Measurements from ENCODE around the gene TNFAIP2. TPM values are rescaled to one million over a fixed set of nuclear protein-coding genes. Genes with fewer than 3 reads are reported as not detected.
A peak's percentile ranks its signal among the peaks of the same experiment; 100 is the strongest.

TNFAIP2 gene
- total and polyA plus RNA-seq, 9 of the 15 experiments (the other 6 are each of a cell fraction or from before 2014, with no cell fraction given): 22.6 to 68.6 (median 44.6) TPM

DNA sequence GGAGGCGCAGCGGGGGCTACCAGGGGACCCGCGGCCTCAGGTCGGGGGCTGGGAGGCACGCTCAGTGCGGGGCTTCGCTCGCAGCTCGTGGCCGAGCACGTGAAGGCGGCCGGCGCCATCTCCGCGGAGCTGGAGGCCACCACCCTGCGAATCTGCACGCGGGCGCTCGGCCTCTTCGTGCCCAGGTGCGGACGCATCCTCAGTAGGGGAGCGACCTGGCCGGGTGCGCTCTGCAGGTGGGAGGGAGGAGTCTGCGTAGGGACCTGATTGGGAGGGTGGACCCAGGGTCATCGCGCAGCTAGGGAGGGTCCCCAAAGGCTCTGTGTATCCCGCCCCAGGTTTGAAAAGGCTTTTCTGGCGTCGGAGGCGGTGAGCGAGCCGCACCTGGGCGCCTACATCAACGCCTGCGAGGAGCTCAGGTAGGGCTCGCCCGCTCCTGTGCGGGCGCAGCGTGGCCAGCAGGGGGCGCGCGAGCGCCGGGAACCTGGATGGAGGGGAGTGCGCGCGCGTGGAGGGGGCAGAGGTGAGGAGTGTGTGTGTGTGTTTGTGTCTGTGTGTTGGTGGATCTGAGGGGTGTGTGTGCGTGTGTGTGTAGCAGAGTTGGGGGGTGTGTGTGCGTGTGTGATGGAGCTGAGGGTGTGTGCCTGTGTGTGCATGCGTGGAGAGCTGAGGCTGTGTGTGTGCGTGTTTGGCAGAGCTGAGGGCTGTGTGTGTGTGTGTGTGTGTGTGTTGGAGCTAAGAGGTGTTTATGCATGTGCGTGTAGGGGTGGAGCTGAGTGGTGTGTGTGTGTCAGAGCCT lies 18.4 kb upstream of the TNFAIP2 start (continued):
- TF ChIP-seq HDAC2 (IDR thresholded peaks at IDR 0.05) (0 out of 2 replicates have a peak, but pooled peaks have one; percentile 19), NCOA1 (IDR thresholded peaks at IDR 0.05; ENCODE audit: low read depth) (peak; percentile 62; the same call in 1 of the 2 replicates), MBD2 (IDR thresholded peaks at IDR 0.05; ENCODE audit: borderline replicate concordance, low read depth) (no peak), ZNF316 (IDR thresholded peaks at IDR 0.05) (peak; percentile 25; the same call in 1 of the 2 replicates), ZNF146 (CRISPR knock-in tag; IDR thresholded peaks at IDR 0.05; ENCODE audit: unreplicated experiment) (no peak), ERF (CRISPR knock-in tag; IDR thresholded peaks at IDR 0.05) (no peak), MNT (conservative IDR thresholded peaks at IDR 0.05) (peak in 1 of 2 experiments; percentile 69; a peak in 3 of 4 replicates), BMI1 (IDR thresholded peaks at IDR 0.05; ENCODE audit: low read length) (no peak), CC2D1A (IDR thresholded peaks at IDR 0.05) (peak; percentile 90), SAFB (IDR thresholded peaks at IDR 0.05; ENCODE audit: borderline replicate concordance, low read depth, low read length) (0 out of 2 replicates have a peak, but pooled peaks have one; percentile 26), KDM2B (CRISPR knock-in tag; IDR thresholded peaks at IDR 0.05) (no peak), NR2C2 (CRISPR knock-in tag; IDR thresholded peaks at IDR 0.05) (no peak), NR2C2 (tag; IDR thresholded peaks at IDR 0.05) (peak; percentile 64), ZNF407 (IDR thresholded peaks at IDR 0.05; ENCODE audit: low read depth) (peak; percentile 41; the same call in 1 of the 2 replicates), ZNF740 (CRISPR knock-in tag; IDR thresholded peaks at IDR 0.05) (0 out of 2 replicates have a peak, but pooled peaks have one; percentile 37), ZNF740 (tag; IDR thresholded peaks at IDR 0.05) (no peak), NFIX (CRISPR knock-in tag; IDR thresholded peaks at IDR 0.05; ENCODE audit: low read depth) (no peak), ATF1 (CRISPR knock-in tag; IDR thresholded peaks at IDR 0.05) (no peak), ATF1 (tag; IDR thresholded peaks at IDR 0.05) (0 out of 2 replicates have a peak, but pooled peaks have one; percentile 21)

Measured in K562 (cell line).